Endodermal cell (in vitro differentiated cells): ENCODE results near the gene ABI2. TPM values are rescaled to one million over a fixed set of nuclear protein-coding genes. Genes with fewer than 3 reads are reported as not detected.

Experiments
- DNase-seq: peaks from one replicate; pipeline ENCODE4 v3.0.0-alpha.2; 2017
- H3K27ac ChIP-seq: 2 replicates; pipeline ENCODE4 v1.5.1; 2013; ENCODE audit warnings: mild to moderate bottlenecking, low read depth, low read length, moderate library complexity
- H3K27me3 ChIP-seq: 2 replicates; pipeline ENCODE4 v1.6.1; 2013; ENCODE audit warnings: mild to moderate bottlenecking, low read length, moderate library complexity; ENCODE audit not compliant: insufficient read depth, control insufficient read depth, poor library complexity, severe bottlenecking
- H3K36me3 ChIP-seq: 2 replicates; pipeline ENCODE4 v1.7.0; 2013; ENCODE audit warnings: mild to moderate bottlenecking, low read length, moderate library complexity; ENCODE audit not compliant: control insufficient read depth, insufficient read depth
- H3K4me1 ChIP-seq: one replicate; pipeline ENCODE4 v1.7.0; 2013; ENCODE audit warnings: low read length; ENCODE audit not compliant: control insufficient read depth, insufficient read depth
- H3K4me3 ChIP-seq: 2 replicates; pipeline ENCODE4 v1.5.1; 2013; ENCODE audit warnings: mild to moderate bottlenecking, low read length, moderate library complexity
- H3K9ac ChIP-seq: 2 replicates; pipeline ENCODE4 v1.6.1; 2013; ENCODE audit warnings: mild to moderate bottlenecking, low read length, moderate library complexity; ENCODE audit not compliant: poor library complexity, severe bottlenecking; ENCODE audit errors: extremely low read depth
- H3K9me3 ChIP-seq: 2 replicates; pipeline ENCODE4 v1.6.1; 2013; ENCODE audit warnings: mild to moderate bottlenecking, low read length, moderate library complexity; ENCODE audit not compliant: control insufficient read depth
- H3K27ac Mint-ChIP-seq: 2 replicates; pipeline ENCODE4 v1.8.0; 2020; ENCODE audit warnings: mixed read lengths
- H3K27me3 Mint-ChIP-seq: 2 replicates; pipeline ENCODE4 v1.8.0; 2021; ENCODE audit warnings: mild to moderate bottlenecking, mixed read lengths; ENCODE audit not compliant: insufficient read depth
- H3K36me3 Mint-ChIP-seq: 2 replicates; pipeline ENCODE4 v1.8.0; 2020; ENCODE audit warnings: low read depth, mixed read lengths
- H3K4me1 Mint-ChIP-seq: 2 replicates; pipeline ENCODE4 v1.8.0; 2020; ENCODE audit warnings: mixed read lengths
- H3K4me3 Mint-ChIP-seq: 2 replicates; pipeline ENCODE4 v1.8.0; 2020; ENCODE audit warnings: mild to moderate bottlenecking, moderate library complexity, mixed read lengths
- H3K9me3 Mint-ChIP-seq: 2 replicates; pipeline ENCODE4 v1.8.0; 2020; ENCODE audit warnings: mild to moderate bottlenecking, mixed read lengths
- WGBS, 2 experiments: methylation state at CpG; one replicate each; pipeline versions ENCODE4 v1.1.5 to v1.1.7; 2013; ENCODE audit warnings: missing lambda C conversion rate in 2 of 2, mixed read lengths in 1 of 2; ENCODE audit not compliant: insufficient coverage in 1 of 2, insufficient read length in 1 of 2; 5-methylcytosine and 5-hydroxymethylcytosine counted together
- total RNA-seq, 2 donors: library from RNA; stranded (reverse); fragmentation: NEBNext Ultra II Directional in 1 of 2; extraction: Animal tissue kit (Norgen Biotek cat#: 25700) in 1 of 2; gene quantifications; 2 replicates in 1 of 2; 3 replicates in 1 of 2; pipeline ENCODE4 v1.2.1, GENCODE V29; 2021
- TF ChIP-seq, protein P1 (sequence below): fragments of 200-600 bp; sonication (generic); conservative IDR thresholded peaks from 2 replicates; pipeline ENCODE4 v1.5.0; 2021; ENCODE audit warnings: antibody characterized with exemption, mild to moderate bottlenecking

Gene ABI2
- total RNA-seq, 2 donors from 2014 or later: 115 to 139 TPM

DNA sequence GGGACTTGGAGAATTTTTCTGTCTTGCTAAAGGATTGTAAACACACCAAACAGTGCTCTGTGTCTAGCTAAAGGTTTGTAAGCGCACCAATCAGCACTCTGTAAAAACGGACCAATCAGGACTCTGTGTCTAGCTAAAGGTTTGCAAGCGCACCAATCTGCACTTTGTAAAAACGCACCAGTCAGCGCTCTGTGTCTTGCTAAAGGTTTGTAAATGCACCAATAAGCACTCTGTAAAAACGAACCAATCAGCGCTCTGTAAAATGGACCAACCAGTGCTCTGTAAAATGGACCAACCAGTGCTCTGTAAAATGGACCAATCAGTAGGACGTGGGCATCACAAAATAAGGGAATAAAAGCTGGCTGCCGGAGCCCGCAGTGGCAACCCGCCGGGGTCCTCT, 16.5 kb downstream of the ABI2 start:
- no peaks in the 10 kb centered on the region for H3K27me3 ChIP-seq
- TF ChIP-seq, protein P1, sequence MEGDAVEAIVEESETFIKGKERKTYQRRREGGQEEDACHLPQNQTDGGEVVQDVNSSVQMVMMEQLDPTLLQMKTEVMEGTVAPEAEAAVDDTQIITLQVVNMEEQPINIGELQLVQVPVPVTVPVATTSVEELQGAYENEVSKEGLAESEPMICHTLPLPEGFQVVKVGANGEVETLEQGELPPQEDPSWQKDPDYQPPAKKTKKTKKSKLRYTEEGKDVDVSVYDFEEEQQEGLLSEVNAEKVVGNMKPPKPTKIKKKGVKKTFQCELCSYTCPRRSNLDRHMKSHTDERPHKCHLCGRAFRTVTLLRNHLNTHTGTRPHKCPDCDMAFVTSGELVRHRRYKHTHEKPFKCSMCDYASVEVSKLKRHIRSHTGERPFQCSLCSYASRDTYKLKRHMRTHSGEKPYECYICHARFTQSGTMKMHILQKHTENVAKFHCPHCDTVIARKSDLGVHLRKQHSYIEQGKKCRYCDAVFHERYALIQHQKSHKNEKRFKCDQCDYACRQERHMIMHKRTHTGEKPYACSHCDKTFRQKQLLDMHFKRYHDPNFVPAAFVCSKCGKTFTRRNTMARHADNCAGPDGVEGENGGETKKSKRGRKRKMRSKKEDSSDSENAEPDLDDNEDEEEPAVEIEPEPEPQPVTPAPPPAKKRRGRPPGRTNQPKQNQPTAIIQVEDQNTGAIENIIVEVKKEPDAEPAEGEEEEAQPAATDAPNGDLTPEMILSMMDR: no peak
- no peak overlapping the region for H3K27ac Mint-ChIP-seq
- no peak for DNase-seq
- no peak overlapping the region for H3K9ac ChIP-seq
- peaks cover 33% of the 10 kb centered on the region for H3K36me3 Mint-ChIP-seq
- no peak overlapping the region for H3K4me3 ChIP-seq
- WGBS, 2 experiments: 96 to 97% methylated on average over 12 of the region's 12 CpGs
- no peaks in the 10 kb centered on the region for H3K9me3 Mint-ChIP-seq
- H3K4me1 ChIP-seq: peaks cover 5% of the 10 kb centered on the region
- peaks cover 5% of the 10 kb centered on the region for H3K9me3 ChIP-seq
- H3K4me1 Mint-ChIP-seq: peaks cover 20% of the 10 kb centered on the region
- peaks cover 13% of the 10 kb centered on the region for H3K36me3 ChIP-seq
- H3K27me3 Mint-ChIP-seq: no peaks in the 10 kb centered on the region
- H3K27ac ChIP-seq: no peak overlapping the region
- no peak overlapping the region for H3K4me3 Mint-ChIP-seq

DNA sequence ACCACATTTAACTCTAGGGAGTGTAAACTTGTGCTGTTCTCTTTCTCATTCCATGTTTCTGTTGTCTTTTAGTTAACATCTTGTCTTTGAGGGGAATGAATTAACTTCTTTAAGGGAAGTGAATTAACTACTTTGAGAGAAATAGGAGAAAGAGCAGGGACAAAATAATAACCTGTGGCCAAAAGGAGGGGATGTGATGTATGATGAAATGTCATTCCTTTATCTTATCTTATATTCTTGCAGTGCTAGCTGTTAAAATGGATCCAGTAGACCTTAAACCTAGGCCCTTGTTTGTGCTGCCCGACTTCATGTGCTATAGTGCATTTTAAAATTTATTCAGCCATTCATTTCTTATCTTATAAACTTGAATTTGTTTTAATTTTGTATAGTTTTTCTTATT, 18.4 kb downstream of the ABI2 start:
- no peak overlapping the region for H3K27ac ChIP-seq
- no peak overlapping the region for H3K4me3 ChIP-seq
- Mint-ChIP-seq H3K36me3 (peaks cover 37% of the 10 kb centered on the region), H3K4me1 (peaks cover 17% of the 10 kb centered on the region), H3K27me3 (no peaks in the 10 kb centered on the region), H3K4me3 (no peak overlapping the region), H3K9me3 (no peaks in the 10 kb centered on the region), H3K27ac (no peak overlapping the region)
- TF ChIP-seq, protein P1: no peak
- peaks cover 5% of the 10 kb centered on the region for H3K9me3 ChIP-seq
- no peak for DNase-seq
- peaks cover 5% of the 10 kb centered on the region for H3K4me1 ChIP-seq
- no peaks in the 10 kb centered on the region for H3K27me3 ChIP-seq
- 90% methylated on average over 1 of the region's 1 CpG; no CpG with 5 or more reads in 1 of the 2 experiments for WGBS, 2 experiments
- no peak overlapping the region for H3K9ac ChIP-seq
- H3K36me3 ChIP-seq: peaks cover 13% of the 10 kb centered on the region

DNA sequence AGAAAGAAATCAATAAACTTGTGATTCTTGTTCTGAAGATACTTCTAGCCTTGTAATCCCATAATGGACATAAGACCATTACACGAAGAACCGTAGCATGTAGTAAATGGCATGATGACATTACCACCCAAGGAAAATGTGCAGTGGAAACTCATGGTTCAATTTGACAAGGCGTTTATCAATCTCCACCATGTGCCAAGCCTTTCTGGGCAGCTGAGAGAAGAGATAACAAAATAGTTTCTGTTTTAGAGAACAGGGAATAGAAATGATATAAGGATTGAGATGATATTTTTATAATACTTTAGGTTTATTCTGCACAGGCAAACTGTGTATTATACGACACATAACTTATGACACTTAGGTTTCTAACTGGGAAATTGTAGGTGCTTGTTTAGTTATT, 19.2 kb downstream of the ABI2 start:
- Mint-ChIP-seq H3K27me3 (no peaks in the 10 kb centered on the region), H3K36me3 (peaks cover 32% of the 10 kb centered on the region), H3K4me3 (no peak overlapping the region), H3K4me1 (peaks cover 17% of the 10 kb centered on the region), H3K27ac (no peak overlapping the region), H3K9me3 (no peaks in the 10 kb centered on the region)
- Histone ChIP-seq H3K27ac (no peak overlapping the region), H3K36me3 (peaks cover 13% of the 10 kb centered on the region), H3K4me1 (peaks cover 5% of the 10 kb centered on the region), H3K4me3 (no peak overlapping the region), H3K9me3 (peaks cover 5% of the 10 kb centered on the region), H3K27me3 (no peaks in the 10 kb centered on the region), H3K9ac (no peak overlapping the region)
- 96 to 100% methylated on average over 3 to 4 of the region's 4 CpGs for WGBS, 2 experiments
- TF ChIP-seq, protein P1: no peak
- no peak for DNase-seq
